Stimulated activated CD8-positive, alpha-beta memory T cell treated with anti-CD3 and anti-CD28 coated beads, Interleukin-7, amount 100 ng/mL, for 1 hour (primary cell): ENCODE results near the gene KLK3.
"Not testable (repeated sequence)": the region's sequence is repeated elsewhere in the genome, so short reads cannot be mapped to it uniquely, and the experiment has no call there.

ENCODE experiments used
- DNase-seq, 2 donors: peaks; one replicate each; pipeline ENCODE4 v3.0.0-alpha.2; 2020; ENCODE audit warnings: low read depth in 2 of 2

Gene KLK3

GRCh38 chr19:50854636-50855410 is at the start of gene KLK3:
TSS of gene KLK3 (plus strand) at chr19:50854915. CDS start at chr19:50854956, 41 bp downstream.
- DNase-seq, result no peak

- DNase-seq, result no peak
Observed at GRCh38 chr19:50808856-50809255, 45.9 kb upstream of the KLK3 start.

- DNase-seq, result not testable (repeated sequence)
Observed at GRCh38 chr19:50811622-50812238, 43.0 kb upstream of the KLK3 start.

- DNase-seq, result no peak
Observed at GRCh38 chr19:50812474-50812873, 42.2 kb upstream of the KLK3 start.

GRCh38 chr19:50814883-50815282 is 39.8 kb upstream of the KLK3 start:
- no peak for DNase-seq

GRCh38 chr19:50815439-50815838 is 39.3 kb upstream of the KLK3 start:
- DNase-seq, result no peak

- peak in 1 of 2 donors; percentile 7 for DNase-seq
Observed at GRCh38 chr19:50817941-50818858, 36.5 kb upstream of the KLK3 start.

- DNase-seq, result no peak
Observed at GRCh38 chr19:50818859-50819472, 35.7 kb upstream of the KLK3 start.

GRCh38 chr19:50819636-50820035 is 35.1 kb upstream of the KLK3 start:
- DNase-seq, result no peak

GRCh38 chr19:50820086-50820485 is 34.6 kb upstream of the KLK3 start:
- no peak for DNase-seq

- DNase-seq, result no peak
Observed at GRCh38 chr19:50820549-50821247, 34.0 kb upstream of the KLK3 start.

GRCh38 chr19:50821248-50821612 is 33.5 kb upstream of the KLK3 start:
- no peak for DNase-seq

- no peak for DNase-seq
Observed at GRCh38 chr19:50821622-50822021, 33.1 kb upstream of the KLK3 start.

GRCh38 chr19:50822661-50823208 is 32.0 kb upstream of the KLK3 start:
- DNase-seq, result no peak

GRCh38 chr19:50823389-50824042 is 31.2 kb upstream of the KLK3 start, which contains the start of gene KLK1:
TSS of gene KLK1 (minus strand) at chr19:50823787. CDS start at chr19:50823748, 39 bp downstream.
- no peak for DNase-seq

- DNase-seq, result no peak
Observed at GRCh38 chr19:50826492-50827240, 28.0 kb upstream of the KLK3 start.

- DNase-seq, result no peak
Observed at GRCh38 chr19:50827476-50827875, 27.2 kb upstream of the KLK3 start.

GRCh38 chr19:50829801-50830200 is 24.9 kb upstream of the KLK3 start:
- DNase-seq, result no peak

- no peak for DNase-seq
Observed at GRCh38 chr19:50830266-50831025, 24.3 kb upstream of the KLK3 start.
